NCI-H226 (cell line): ENCODE data around the gene GMFB.

Experiments
- DNase-seq: peaks from one replicate; pipeline ENCODE4 v3.0.0-alpha.2; 2015

The GMFB gene

GRCh38 chr14:54425068-54425467 is 63.7 kb downstream of the GMFB start:
- no peak for DNase-seq
